Ectodermal cell (in vitro differentiated cells): ENCODE data around the gene TMEM233.
A peak's percentile ranks its signal among the peaks of the same experiment; 100 is the strongest.

Experiments
- H3K27ac ChIP-seq: 2 replicates; pipeline ENCODE4 v1.7.0; 2013; ENCODE audit warnings: mild to moderate bottlenecking, low read depth, low read length; ENCODE audit not compliant: insufficient read depth, poor library complexity, severe bottlenecking
- H3K27me3 ChIP-seq: 2 replicates; pipeline ENCODE4 v1.7.0; 2013; ENCODE audit warnings: mild to moderate bottlenecking, low read length; ENCODE audit not compliant: insufficient read depth, control insufficient read depth, poor library complexity, severe bottlenecking
- H3K36me3 ChIP-seq: one replicate; pipeline ENCODE4 v1.7.0; 2013; ENCODE audit warnings: low read length; ENCODE audit not compliant: control insufficient read depth, insufficient read depth
- H3K4me1 ChIP-seq: one replicate; pipeline ENCODE4 v1.7.0; 2013; ENCODE audit warnings: low read length; ENCODE audit not compliant: control insufficient read depth, insufficient read depth
- H3K4me3 ChIP-seq: 2 replicates; pipeline ENCODE4 v1.7.0; 2013; ENCODE audit warnings: low read depth, low read length, control low read depth; ENCODE audit not compliant: insufficient read depth
- H3K9me3 ChIP-seq: 2 replicates; pipeline ENCODE4 v1.7.0; 2013; ENCODE audit warnings: mild to moderate bottlenecking, low read length, moderate library complexity; ENCODE audit not compliant: control insufficient read depth
- WGBS, 2 experiments: methylation state at CpG; one replicate each; pipeline ENCODE4 v1.1.7; 2013; ENCODE audit warnings: missing lambda C conversion rate in 2 of 2; 5-methylcytosine and 5-hydroxymethylcytosine counted together

The TMEM233 gene

GRCh38 chr12:119667577-119668323, 74.2 kb downstream of the TMEM233 start, which contains the start of gene PRKAB1:
Gene PRKAB1, plus strand, starts transcription at chr12:119668133. Its CDS starts 112 bp downstream, at chr12:119668245.
- H3K36me3 ChIP-seq: peaks cover 14% of the 10 kb centered on the region
- H3K4me1 ChIP-seq: no peaks in the 10 kb centered on the region
- H3K27ac ChIP-seq: peak within 1 kb of the TSS; percentile 61
- WGBS, 2 experiments: 0 to 1% methylated on average over 69 of the region's 69 CpGs
- H3K9me3 ChIP-seq: no peaks in the 10 kb centered on the region
- H3K4me3 ChIP-seq: peak within 1 kb of the TSS; percentile 85
- H3K27me3 ChIP-seq: no peaks in the 10 kb centered on the region

DNA sequence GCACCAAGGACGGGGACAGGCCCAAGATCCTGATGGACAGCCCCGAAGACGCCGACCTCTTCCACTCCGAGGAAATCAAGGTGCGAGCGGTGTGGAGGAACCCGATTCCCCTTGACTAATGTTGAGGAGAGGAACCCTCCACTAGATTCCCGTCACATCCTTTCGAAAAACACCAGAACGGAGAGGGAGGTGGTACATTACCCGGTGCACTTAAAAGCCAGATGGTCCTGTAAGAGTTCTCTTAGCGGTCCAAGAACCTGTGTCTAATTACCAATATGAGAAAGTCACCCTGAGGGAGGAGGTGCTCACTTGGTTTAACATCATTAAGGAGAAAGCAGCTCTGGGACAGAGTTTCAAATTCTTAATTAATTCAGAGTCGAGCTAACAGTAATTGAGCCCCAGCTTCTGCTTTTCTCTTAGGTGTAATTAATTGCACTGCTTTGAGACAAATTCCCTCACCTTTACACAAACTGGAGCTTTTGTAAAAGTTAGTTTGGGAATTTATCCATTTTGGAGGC, 74.8 kb downstream of the TMEM233 start:
- Histone ChIP-seq H3K27me3 (no peaks in the 10 kb centered on the region), H3K27ac (peak overlapping the region; percentile 61), H3K36me3 (peaks cover 20% of the 10 kb centered on the region), H3K9me3 (no peaks in the 10 kb centered on the region), H3K4me1 (no peaks in the 10 kb centered on the region), H3K4me3 (peak overlapping the region; percentile 85)
- WGBS, 2 experiments: 5 to 6% methylated on average over 14 of the region's 14 CpGs

GRCh38 chr12:119669744-119670472, 76.3 kb downstream of the TMEM233 start:
- no peak overlapping the region for H3K4me3 ChIP-seq
- whole genome bisulfite sequencing, 2 experiments: 94 to 95% methylated on average over 10 to 11 of the region's 11 CpGs
- no peaks in the 10 kb centered on the region for H3K27me3 ChIP-seq
- H3K4me1 ChIP-seq: no peaks in the 10 kb centered on the region
- no peak overlapping the region for H3K27ac ChIP-seq
- H3K36me3 ChIP-seq: peaks cover 26% of the 10 kb centered on the region
- no peaks in the 10 kb centered on the region for H3K9me3 ChIP-seq

- Histone ChIP-seq H3K9me3 (no peaks in the 10 kb centered on the region), H3K27ac (no peak overlapping the region), H3K36me3 (peaks cover 30% of the 10 kb centered on the region), H3K4me3 (no peak overlapping the region), H3K4me1 (no peaks in the 10 kb centered on the region), H3K27me3 (no peaks in the 10 kb centered on the region)
- 89 to 92% methylated on average over 3 of the region's 3 CpGs for WGBS, 2 experiments
Measured at GRCh38 chr12:119671070-119671469, 77.5 kb downstream of the TMEM233 start.

- Histone ChIP-seq H3K9me3 (no peaks in the 10 kb centered on the region), H3K27me3 (no peaks in the 10 kb centered on the region), H3K27ac (no peak overlapping the region), H3K4me3 (no peak overlapping the region), H3K4me1 (no peaks in the 10 kb centered on the region), H3K36me3 (peaks cover 41% of the 10 kb centered on the region)
- 96 to 98% methylated on average over 8 of the region's 8 CpGs for WGBS, 2 experiments
Measured at GRCh38 chr12:119672194-119672593, 78.6 kb downstream of the TMEM233 start.

DNA sequence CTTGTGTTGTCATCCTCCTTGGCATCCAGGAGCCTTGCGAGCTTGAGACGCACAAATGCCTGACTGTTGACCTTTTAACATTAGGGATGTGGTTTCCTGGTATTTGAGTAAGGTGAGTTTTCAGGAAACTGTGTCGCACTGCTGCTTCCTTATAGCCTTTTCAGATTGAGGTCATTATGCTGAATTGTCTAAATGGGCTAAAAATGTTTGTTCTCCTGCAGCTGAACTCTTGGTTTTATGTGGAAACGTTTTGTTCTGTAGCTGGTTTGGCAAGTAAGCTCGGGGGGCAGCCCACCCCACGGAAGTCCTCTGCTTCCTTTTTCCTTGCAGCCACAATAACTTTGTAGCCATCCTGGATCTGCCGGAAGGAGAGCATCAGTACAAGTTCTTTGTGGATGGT, 80.1 kb downstream of the TMEM233 start:
- Histone ChIP-seq H3K4me3 (no peak overlapping the region), H3K9me3 (no peaks in the 10 kb centered on the region), H3K4me1 (peaks cover 2% of the 10 kb centered on the region), H3K36me3 (peaks cover 44% of the 10 kb centered on the region), H3K27ac (no peak overlapping the region), H3K27me3 (no peaks in the 10 kb centered on the region)
- 94 to 97% methylated on average over 7 of the region's 7 CpGs for WGBS, 2 experiments

DNA sequence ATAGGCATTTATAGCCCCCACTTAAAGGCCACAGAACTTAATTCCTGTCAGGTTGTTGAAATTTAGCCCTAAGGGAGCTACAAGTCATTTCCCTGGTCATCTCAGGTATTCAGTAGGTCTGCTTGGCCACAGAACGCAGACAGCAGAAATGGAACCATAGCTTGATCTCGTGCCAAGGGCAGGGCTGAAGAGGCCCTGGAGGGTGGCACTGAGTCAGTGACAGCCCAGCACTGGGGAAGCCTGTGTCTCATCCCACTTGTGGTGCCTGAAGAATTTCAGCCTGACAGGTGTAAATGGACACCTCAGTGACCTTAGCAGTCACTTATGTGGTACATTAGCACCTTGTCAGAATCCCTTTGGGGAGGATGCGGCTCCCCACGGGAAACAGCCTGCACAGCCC, 81.0 kb downstream of the TMEM233 start:
- Histone ChIP-seq H3K4me3 (no peak overlapping the region), H3K9me3 (no peaks in the 10 kb centered on the region), H3K4me1 (peaks cover 7% of the 10 kb centered on the region), H3K27me3 (no peaks in the 10 kb centered on the region), H3K36me3 (peaks cover 45% of the 10 kb centered on the region), H3K27ac (no peak overlapping the region)
- WGBS, 2 experiments: 92 to 95% methylated on average over 4 of the region's 4 CpGs

- Histone ChIP-seq H3K4me1 (peaks cover 7% of the 10 kb centered on the region), H3K27ac (no peak overlapping the region), H3K27me3 (no peaks in the 10 kb centered on the region), H3K9me3 (no peaks in the 10 kb centered on the region), H3K36me3 (peaks cover 49% of the 10 kb centered on the region), H3K4me3 (no peak overlapping the region)
- WGBS, 2 experiments: 94 to 96% methylated on average over 9 of the region's 9 CpGs
Measured at GRCh38 chr12:119676022-119676421, 82.4 kb downstream of the TMEM233 start.

DNA sequence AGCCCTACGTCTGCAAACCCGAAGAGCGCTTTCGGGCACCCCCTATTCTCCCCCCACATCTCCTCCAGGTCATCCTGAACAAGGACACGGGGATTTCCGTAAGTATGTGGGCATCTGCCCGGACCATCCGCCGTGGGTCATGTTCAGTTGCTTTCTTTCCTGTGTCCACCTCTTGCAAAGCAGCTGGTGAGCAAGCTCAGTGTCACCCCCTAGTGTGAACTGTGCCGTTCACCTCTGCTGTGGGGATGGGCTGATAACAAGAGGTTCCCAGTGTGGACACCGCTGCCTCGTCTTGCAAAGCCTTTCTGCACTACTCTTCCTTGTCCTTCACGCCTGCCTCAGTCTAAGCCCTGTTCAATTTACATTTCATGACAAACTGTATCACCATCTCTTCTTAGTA, 83.0 kb downstream of the TMEM233 start:
- Histone ChIP-seq H3K4me1 (peaks cover 7% of the 10 kb centered on the region), H3K27me3 (no peaks in the 10 kb centered on the region), H3K4me3 (no peak overlapping the region), H3K36me3 (peaks cover 49% of the 10 kb centered on the region), H3K27ac (no peak overlapping the region), H3K9me3 (no peaks in the 10 kb centered on the region)
- 93 to 94% methylated on average over 13 of the region's 13 CpGs for WGBS, 2 experiments

- Histone ChIP-seq H3K27me3 (no peaks in the 10 kb centered on the region), H3K4me1 (peaks cover 7% of the 10 kb centered on the region), H3K36me3 (peaks cover 36% of the 10 kb centered on the region), H3K9me3 (no peaks in the 10 kb centered on the region), H3K27ac (no peak overlapping the region), H3K4me3 (no peak overlapping the region)
- 84 to 87% methylated on average over 7 of the region's 7 CpGs for WGBS, 2 experiments
Measured at GRCh38 chr12:119678459-119678858, 84.9 kb downstream of the TMEM233 start.
